GM12878 (cell line): ENCODE data around the gene DNAJC13. TPM values are rescaled to one million over a fixed set of nuclear protein-coding genes. Genes with fewer than 3 reads are reported as not detected.

ENCODE experiments used
- ATAC-seq: fragments of 200-7000 bp; cut with Tn5 transposase; 3 replicates; pipeline ENCODE4 v1.9.1; 2020; ENCODE audit warnings: mild to moderate bottlenecking, moderate library complexity
- BruUV-seq: library from RNA; stranded (reverse); fragments of 400-500 nt; replicated peaks from 2 replicates; lab custom pipeline; 2021; lab: Mats Ljungman, UMichigan
- CTCF ChIA-PET: fragments of 300-600 bp; sonication (Branson Sonifier 250); formaldehyde crosslinking; extraction: SDS; loops from one replicate; lab custom pipeline; 2021; ENCODE audit warnings: inconsistent platforms; lab: Yijun Ruan, JAX
- POLR2A ChIA-PET: fragments of 350-600 bp; formaldehyde crosslinking; extraction: SDS; loops from one replicate; lab custom pipeline; 2021; ENCODE audit warnings: inconsistent platforms; lab: Charles Lee
- RAD21 ChIA-PET: fragments of 300-600 bp; sonication (Branson Sonifier 250); formaldehyde crosslinking; loops from one replicate; lab custom pipeline; 2023; ENCODE audit warnings: antibody characterized with exemption; ENCODE audit not compliant: unreplicated experiment; lab: Charles Lee
- SMC1A ChIA-PET: fragments of 300-600 bp; sonication (Branson Sonifier 250); formaldehyde crosslinking; loops from one replicate; lab custom pipeline; 2023; ENCODE audit not compliant: unreplicated experiment, uncharacterized antibody; lab: Charles Lee
- DNase-seq: peaks from one replicate; pipeline ENCODE4 v3.0.0-alpha.2; 2011; ENCODE audit warnings: low read depth, low spot score
- FAIRE-seq: peaks from 3 replicates; lab custom pipeline; 2011; peaks lifted over from hg19 to GRCh38; lab: Jason Lieb, UNC
- H2AFZ ChIP-seq: 2 replicates; pipeline ENCODE4 v1.6.0; 2011; ENCODE audit warnings: low read depth, low read length, control low read depth; ENCODE audit not compliant: control insufficient read depth
- H3K27ac ChIP-seq: 2 replicates; pipeline ENCODE4 v1.5.1; 2011; ENCODE audit warnings: control low read depth; ENCODE audit not compliant: control insufficient read depth, insufficient read depth
- H3K27me3 ChIP-seq, 2 experiments: replicated peaks in 1 of 2; 2 replicates each; pipeline versions ENCODE4 v1.6.0 to v1.6.1; 2011; ENCODE audit warnings: low read length in 1 of 2; ENCODE audit not compliant: control insufficient read depth in 2 of 2, insufficient read depth in 2 of 2
- H3K36me3 ChIP-seq, 2 experiments: 2 replicates each; pipeline ENCODE4 v1.5.1; 2011; ENCODE audit warnings: low read length in 1 of 2; ENCODE audit not compliant: control insufficient read depth in 2 of 2, insufficient read depth in 2 of 2
- H3K4me1 ChIP-seq: 2 replicates; pipeline ENCODE4 v1.6.1; 2011; ENCODE audit warnings: mild to moderate bottlenecking, low read length, moderate library complexity, mixed read lengths; ENCODE audit not compliant: control insufficient read depth, insufficient read depth
- H3K4me2 ChIP-seq: 2 replicates; pipeline ENCODE4 v1.6.0; 2011; ENCODE audit warnings: control low read depth; ENCODE audit not compliant: control insufficient read depth, insufficient read depth
- H3K4me3 ChIP-seq: fragments of 200-600 bp; sonication (generic); 2 replicates; pipeline ENCODE4 v1.5.1; 2016
- H3K79me2 ChIP-seq: 2 replicates; pipeline ENCODE4 v1.6.0; 2011; ENCODE audit warnings: low read length; ENCODE audit not compliant: control insufficient read depth, insufficient read depth
- H3K9ac ChIP-seq: 2 replicates; pipeline ENCODE4 v1.8.0; 2011; ENCODE audit warnings: low read length, control low read depth, mixed read lengths; ENCODE audit not compliant: control insufficient read depth, insufficient read depth
- H3K9me3 ChIP-seq: replicated peaks from 3 replicates; pipeline ENCODE4 v1.5.1; 2011; ENCODE audit warnings: mild to moderate bottlenecking, low read length; ENCODE audit not compliant: control insufficient read depth, insufficient read depth
- H4K20me1 ChIP-seq: 2 replicates; pipeline ENCODE4 v1.6.0; 2011; ENCODE audit not compliant: control insufficient read depth, insufficient read depth
- BHLHE40 ChIP-seq, 2 experiments: fragments of 450-650 bp in 1 of 2; IDR thresholded peaks; 2 replicates each; pipeline ENCODE4 v1.6.1; 2011 to 2017; ENCODE audit warnings: low read depth in 2 of 2, borderline replicate concordance in 1 of 2, improper control_type of control experiment in 1 of 2, low read length in 1 of 2, mild to moderate bottlenecking in 1 of 2
- BRCA1 ChIP-seq: IDR thresholded peaks from 2 replicates; pipeline ENCODE4 v1.6.1; 2011; ENCODE audit warnings: low read depth, low read length, improper control_type of control experiment
- CBFB ChIP-seq: IDR thresholded peaks from 2 replicates; pipeline ENCODE4 v1.6.1; 2016; ENCODE audit warnings: antibody characterized with exemption, low read depth
- NR2C1 ChIP-seq: fragments of 450-650 bp; IDR thresholded peaks from 2 replicates; pipeline ENCODE4 v1.6.1; 2017; ENCODE audit warnings: antibody characterized with exemption, mild to moderate bottlenecking, moderate library complexity
- NRF1 ChIP-seq: conservative IDR thresholded peaks from 2 replicates; pipeline ENCODE4 v1.6.1; 2011; ENCODE audit warnings: mild to moderate bottlenecking, low read depth, low read length, improper control_type of control experiment
- RAD51 ChIP-seq: fragments of 450-650 bp; IDR thresholded peaks from 2 replicates; pipeline ENCODE4 v1.6.1; 2016; ENCODE audit warnings: moderate library complexity, mild to moderate bottlenecking, inconsistent platforms
- SIX5 ChIP-seq: IDR thresholded peaks from 2 replicates; pipeline ENCODE4 v1.6.1; 2011; ENCODE audit warnings: mild to moderate bottlenecking, low read depth, low read length, moderate library complexity; ENCODE audit not compliant: severe bottlenecking
- TBL1XR1 ChIP-seq: IDR thresholded peaks from 2 replicates; pipeline ENCODE4 v1.6.1; 2012; ENCODE audit warnings: low read depth, low read length, improper control_type of control experiment
- WGBS: methylation state at CpG from one replicate; pipeline ENCODE4 v1.1.6; 2016; ENCODE audit warnings: low lambda C conversion rate; ENCODE audit not compliant: insufficient replicate concordance, insufficient coverage; ENCODE audit errors: missing lambda C conversion rate; 5-methylcytosine and 5-hydroxymethylcytosine counted together
- in situ Hi-C: fragments of 300-500 bp; cut with MboI; formaldehyde crosslinking; loops from 9 replicates; pipeline ENCODE4 v1.14.3; 2018; ENCODE audit warnings: mixed read lengths
- intact Hi-C: fragments of 100-400 bp; cut with micrococcal nuclease; formaldehyde crosslinking; loops from one replicate; pipeline ENCODE4 v1.14.2; 2022; ENCODE audit not compliant: unreplicated experiment
- polyA plus RNA-seq, 11 experiments: library from polyadenylated mRNA; depleted of rRNA in 4 of 11; unstranded in 6 of 11; stranded (reverse) in 5 of 11; fragments of >200 nt; fragmentation: Nextera tagmentation in 4 of 11; fragmentation: Illumina TruSeq in 1 of 11; extraction: Ambion mirVana in 4 of 11; extraction: Trizol in 1 of 11; gene quantifications; 1 replicate in 1 of 11; 2 replicates in 10 of 11; pipeline versions ENCODE4 v1.2.1 to v1.2.3, GENCODE V29; 2011 to 2016; ENCODE audit warnings: inconsistent platforms in 2 of 11, missing spikeins in 2 of 11, low read depth in 1 of 11
- total RNA-seq, 4 experiments: library from RNA; depleted of rRNA in 3 of 4; stranded (reverse); fragments of >200 nt in 3 of 4; fragmentation: Illumina TruSeq in 1 of 4; extraction: Trizol in 1 of 4; gene quantifications; 2 replicates each; pipeline versions ENCODE4 v1.2.1 to v1.2.3, GENCODE V29; 2013 to 2021
- TF ChIP-seq, protein P1 (sequence below): IDR thresholded peaks from 2 replicates; pipeline ENCODE4 v1.6.1; 2012; ENCODE audit warnings: mild to moderate bottlenecking, low read depth, low read length
- TF ChIP-seq, protein P2 (sequence below): fragments of 450-650 bp; IDR thresholded peaks from 2 replicates; pipeline ENCODE4 v1.6.1; 2017; ENCODE audit warnings: mild to moderate bottlenecking, moderate library complexity
- TF ChIP-seq, protein P3 (sequence below): fragments of 450-650 bp; IDR thresholded peaks from 2 replicates; pipeline ENCODE4 v1.6.1; 2017; ENCODE audit warnings: mild to moderate bottlenecking, low read depth, inconsistent platforms; ENCODE audit not compliant: poor library complexity, severe bottlenecking
- TF ChIP-seq, protein P4 (sequence below): fragments of 450-650 bp; IDR thresholded peaks from 2 replicates; pipeline ENCODE4 v1.6.1; 2017; ENCODE audit warnings: borderline replicate concordance
- TF ChIP-seq, protein P5 (sequence below): IDR thresholded peaks from 2 replicates; pipeline ENCODE4 v1.6.1; 2012; ENCODE audit warnings: low read depth, low read length, improper control_type of control experiment

The DNAJC13 gene
- total and polyA plus RNA-seq, 10 of the 15 experiments (the other 5 are each of a cell fraction or from before 2014, with no cell fraction given), result 8.3 to 33.9 (median 17.0) TPM

DNA sequence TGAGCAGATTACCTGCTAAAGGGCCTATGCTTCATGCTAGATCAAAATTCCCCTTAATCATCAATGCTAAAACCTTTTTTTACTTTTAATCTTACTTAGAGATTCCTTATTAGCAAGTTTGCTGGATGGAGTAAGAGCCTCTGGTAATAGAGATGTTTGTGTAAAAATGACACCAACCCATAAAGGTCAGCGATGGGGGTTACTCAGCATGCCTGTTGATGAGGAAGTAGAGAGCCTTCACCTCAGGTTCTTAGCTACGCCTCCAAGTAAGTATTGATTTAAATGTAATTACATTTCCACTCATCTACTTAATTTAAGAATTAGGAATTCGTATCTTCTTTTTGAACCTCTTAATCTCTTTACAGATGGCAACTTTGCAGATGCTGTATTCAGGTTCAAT is 38.8 kb downstream of the DNAJC13 start:
- ChIA-PET POLR2A (interaction anchor here (0.6 kb wide), 1 partner anchor 17 kb away, joined by 3 read pairs; no protein-coding TSS in a partner anchor), SMC1A (no interaction called here), CTCF (no interaction called here), RAD21 (no interaction called here)
- no peak for TF ChIP-seq BHLHE40 (IDR thresholded peaks at IDR 0.05; ENCODE audit: borderline replicate concordance in 1 of 2, low read depth in 2 of 2, low read length in 1 of 2)
- no peak for TF ChIP-seq NRF1
- TF ChIP-seq SIX5, result no peak
- TF ChIP-seq CBFB, result no peak
- TF ChIP-seq NR2C1, result no peak
- TF ChIP-seq, protein P1, sequence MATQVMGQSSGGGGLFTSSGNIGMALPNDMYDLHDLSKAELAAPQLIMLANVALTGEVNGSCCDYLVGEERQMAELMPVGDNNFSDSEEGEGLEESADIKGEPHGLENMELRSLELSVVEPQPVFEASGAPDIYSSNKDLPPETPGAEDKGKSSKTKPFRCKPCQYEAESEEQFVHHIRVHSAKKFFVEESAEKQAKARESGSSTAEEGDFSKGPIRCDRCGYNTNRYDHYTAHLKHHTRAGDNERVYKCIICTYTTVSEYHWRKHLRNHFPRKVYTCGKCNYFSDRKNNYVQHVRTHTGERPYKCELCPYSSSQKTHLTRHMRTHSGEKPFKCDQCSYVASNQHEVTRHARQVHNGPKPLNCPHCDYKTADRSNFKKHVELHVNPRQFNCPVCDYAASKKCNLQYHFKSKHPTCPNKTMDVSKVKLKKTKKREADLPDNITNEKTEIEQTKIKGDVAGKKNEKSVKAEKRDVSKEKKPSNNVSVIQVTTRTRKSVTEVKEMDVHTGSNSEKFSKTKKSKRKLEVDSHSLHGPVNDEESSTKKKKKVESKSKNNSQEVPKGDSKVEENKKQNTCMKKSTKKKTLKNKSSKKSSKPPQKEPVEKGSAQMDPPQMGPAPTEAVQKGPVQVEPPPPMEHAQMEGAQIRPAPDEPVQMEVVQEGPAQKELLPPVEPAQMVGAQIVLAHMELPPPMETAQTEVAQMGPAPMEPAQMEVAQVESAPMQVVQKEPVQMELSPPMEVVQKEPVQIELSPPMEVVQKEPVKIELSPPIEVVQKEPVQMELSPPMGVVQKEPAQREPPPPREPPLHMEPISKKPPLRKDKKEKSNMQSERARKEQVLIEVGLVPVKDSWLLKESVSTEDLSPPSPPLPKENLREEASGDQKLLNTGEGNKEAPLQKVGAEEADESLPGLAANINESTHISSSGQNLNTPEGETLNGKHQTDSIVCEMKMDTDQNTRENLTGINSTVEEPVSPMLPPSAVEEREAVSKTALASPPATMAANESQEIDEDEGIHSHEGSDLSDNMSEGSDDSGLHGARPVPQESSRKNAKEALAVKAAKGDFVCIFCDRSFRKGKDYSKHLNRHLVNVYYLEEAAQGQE, result no peak
- TF ChIP-seq, protein P2, sequence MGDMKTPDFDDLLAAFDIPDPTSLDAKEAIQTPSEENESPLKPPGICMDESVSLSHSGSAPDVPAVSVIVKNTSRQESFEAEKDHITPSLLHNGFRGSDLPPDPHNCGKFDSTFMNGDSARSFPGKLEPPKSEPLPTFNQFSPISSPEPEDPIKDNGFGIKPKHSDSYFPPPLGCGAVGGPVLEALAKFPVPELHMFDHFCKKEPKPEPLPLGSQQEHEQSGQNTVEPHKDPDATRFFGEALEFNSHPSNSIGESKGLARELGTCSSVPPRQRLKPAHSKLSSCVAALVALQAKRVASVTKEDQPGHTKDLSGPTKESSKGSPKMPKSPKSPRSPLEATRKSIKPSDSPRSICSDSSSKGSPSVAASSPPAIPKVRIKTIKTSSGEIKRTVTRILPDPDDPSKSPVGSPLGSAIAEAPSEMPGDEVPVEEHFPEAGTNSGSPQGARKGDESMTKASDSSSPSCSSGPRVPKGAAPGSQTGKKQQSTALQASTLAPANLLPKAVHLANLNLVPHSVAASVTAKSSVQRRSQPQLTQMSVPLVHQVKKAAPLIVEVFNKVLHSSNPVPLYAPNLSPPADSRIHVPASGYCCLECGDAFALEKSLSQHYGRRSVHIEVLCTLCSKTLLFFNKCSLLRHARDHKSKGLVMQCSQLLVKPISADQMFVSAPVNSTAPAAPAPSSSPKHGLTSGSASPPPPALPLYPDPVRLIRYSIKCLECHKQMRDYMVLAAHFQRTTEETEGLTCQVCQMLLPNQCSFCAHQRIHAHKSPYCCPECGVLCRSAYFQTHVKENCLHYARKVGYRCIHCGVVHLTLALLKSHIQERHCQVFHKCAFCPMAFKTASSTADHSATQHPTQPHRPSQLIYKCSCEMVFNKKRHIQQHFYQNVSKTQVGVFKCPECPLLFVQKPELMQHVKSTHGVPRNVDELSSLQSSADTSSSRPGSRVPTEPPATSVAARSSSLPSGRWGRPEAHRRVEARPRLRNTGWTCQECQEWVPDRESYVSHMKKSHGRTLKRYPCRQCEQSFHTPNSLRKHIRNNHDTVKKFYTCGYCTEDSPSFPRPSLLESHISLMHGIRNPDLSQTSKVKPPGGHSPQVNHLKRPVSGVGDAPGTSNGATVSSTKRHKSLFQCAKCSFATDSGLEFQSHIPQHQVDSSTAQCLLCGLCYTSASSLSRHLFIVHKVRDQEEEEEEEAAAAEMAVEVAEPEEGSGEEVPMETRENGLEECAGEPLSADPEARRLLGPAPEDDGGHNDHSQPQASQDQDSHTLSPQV, result no peak
- TF ChIP-seq BRCA1, result no peak
- TF ChIP-seq RAD51, result no peak
- TF ChIP-seq TBL1XR1, result no peak
- TF ChIP-seq, protein P3, sequence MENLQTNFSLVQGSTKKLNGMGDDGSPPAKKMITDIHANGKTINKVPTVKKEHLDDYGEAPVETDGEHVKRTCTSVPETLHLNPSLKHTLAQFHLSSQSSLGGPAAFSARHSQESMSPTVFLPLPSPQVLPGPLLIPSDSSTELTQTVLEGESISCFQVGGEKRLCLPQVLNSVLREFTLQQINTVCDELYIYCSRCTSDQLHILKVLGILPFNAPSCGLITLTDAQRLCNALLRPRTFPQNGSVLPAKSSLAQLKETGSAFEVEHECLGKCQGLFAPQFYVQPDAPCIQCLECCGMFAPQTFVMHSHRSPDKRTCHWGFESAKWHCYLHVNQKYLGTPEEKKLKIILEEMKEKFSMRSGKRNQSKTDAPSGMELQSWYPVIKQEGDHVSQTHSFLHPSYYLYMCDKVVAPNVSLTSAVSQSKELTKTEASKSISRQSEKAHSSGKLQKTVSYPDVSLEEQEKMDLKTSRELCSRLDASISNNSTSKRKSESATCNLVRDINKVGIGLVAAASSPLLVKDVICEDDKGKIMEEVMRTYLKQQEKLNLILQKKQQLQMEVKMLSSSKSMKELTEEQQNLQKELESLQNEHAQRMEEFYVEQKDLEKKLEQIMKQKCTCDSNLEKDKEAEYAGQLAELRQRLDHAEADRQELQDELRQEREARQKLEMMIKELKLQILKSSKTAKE, result no peak
- TF ChIP-seq, protein P4, sequence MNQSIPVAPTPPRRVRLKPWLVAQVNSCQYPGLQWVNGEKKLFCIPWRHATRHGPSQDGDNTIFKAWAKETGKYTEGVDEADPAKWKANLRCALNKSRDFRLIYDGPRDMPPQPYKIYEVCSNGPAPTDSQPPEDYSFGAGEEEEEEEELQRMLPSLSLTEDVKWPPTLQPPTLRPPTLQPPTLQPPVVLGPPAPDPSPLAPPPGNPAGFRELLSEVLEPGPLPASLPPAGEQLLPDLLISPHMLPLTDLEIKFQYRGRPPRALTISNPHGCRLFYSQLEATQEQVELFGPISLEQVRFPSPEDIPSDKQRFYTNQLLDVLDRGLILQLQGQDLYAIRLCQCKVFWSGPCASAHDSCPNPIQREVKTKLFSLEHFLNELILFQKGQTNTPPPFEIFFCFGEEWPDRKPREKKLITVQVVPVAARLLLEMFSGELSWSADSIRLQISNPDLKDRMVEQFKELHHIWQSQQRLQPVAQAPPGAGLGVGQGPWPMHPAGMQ, result no peak
- TF ChIP-seq, protein P5, sequence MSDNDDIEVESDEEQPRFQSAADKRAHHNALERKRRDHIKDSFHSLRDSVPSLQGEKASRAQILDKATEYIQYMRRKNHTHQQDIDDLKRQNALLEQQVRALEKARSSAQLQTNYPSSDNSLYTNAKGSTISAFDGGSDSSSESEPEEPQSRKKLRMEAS, result no peak
- Histone ChIP-seq H3K27ac (no peak overlapping the region), H3K4me2 (no peak overlapping the region), H3K79me2 (no peaks in the 10 kb centered on the region), H3K9ac (no peak overlapping the region), H4K20me1 (no peaks in the 10 kb centered on the region), H3K36me3 (peaks cover 0 to 30% of the 10 kb centered on the region in 2 experiments), H2AFZ (no peak overlapping the region), H3K4me3 (no peak overlapping the region), H3K9me3 (no peaks in the 10 kb centered on the region), H3K4me1 (no peaks in the 10 kb centered on the region), H3K27me3 (no peaks in the 10 kb centered on the region)
- intact Hi-C loops, result no loop called here
- ATAC-seq (no peak), DNase-seq (no peak), FAIRE-seq (no peak)
- WGBS, result 97% methylated on average over 3 of the region's 3 CpGs
- no TSS peak for BruUV-seq
- in situ Hi-C loops, result no loop called here
